ENCODE measurements around the gene ANKS3.

Gene ANKS3

DNA sequence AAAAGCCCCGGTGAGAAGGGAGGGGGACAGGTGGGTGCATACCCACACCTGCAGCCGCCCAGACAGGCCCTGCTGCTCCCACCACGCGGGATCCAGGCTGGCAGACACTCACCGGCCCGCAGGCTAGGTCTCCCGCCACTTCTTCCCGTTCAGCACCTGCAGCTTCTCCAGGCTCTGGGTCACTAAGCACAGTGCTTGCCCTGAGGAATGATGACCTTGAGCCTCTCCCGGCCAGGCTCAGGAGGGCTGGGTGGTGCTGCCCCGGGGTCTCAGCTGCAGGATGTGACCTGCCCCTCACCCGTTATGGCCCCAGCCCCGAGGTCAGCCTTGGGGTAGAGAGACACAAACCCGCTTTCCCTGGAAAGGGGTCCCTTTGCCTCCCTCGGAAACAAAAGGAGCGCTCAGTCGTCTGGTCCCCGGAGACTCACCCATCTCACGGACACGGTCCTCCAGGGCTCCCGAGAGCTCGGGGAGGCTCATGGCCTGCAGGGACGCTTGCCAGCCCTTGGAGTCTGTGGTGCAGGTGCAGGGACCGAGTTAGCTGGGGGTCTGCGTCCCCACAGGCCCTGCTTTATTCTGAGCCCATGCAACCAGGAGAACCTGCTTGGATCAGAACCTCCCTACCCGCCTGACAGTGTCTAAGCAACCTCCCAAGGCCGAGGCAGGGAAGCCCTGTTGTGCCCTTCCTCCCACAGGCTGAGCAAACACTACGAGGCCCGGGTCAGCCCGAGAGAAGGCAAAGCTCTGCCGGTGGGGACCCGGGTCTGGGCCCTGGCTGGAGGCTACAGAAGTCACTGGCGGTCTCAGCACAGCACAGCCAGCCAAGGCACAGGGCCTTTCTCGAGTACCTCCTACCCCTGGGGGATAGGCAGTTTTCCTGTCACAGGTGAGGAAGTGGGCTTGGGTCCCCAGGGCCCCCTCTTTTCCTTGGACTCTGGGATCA lies 36.9 kb downstream of the ANKS3 start:
- Mint-ChIP-seq H3K36me3 (peaks cover 14% of the 10 kb centered on the region), H3K4me3 (no peak overlapping the region), H3K27me3 (no peaks in the 10 kb centered on the region), H3K27ac (peak overlapping the region; percentile 27), H3K9me3 (no peaks in the 10 kb centered on the region), H3K4me1 (peaks cover 22% of the 10 kb centered on the region)
- ATAC-seq = no peak

DNA sequence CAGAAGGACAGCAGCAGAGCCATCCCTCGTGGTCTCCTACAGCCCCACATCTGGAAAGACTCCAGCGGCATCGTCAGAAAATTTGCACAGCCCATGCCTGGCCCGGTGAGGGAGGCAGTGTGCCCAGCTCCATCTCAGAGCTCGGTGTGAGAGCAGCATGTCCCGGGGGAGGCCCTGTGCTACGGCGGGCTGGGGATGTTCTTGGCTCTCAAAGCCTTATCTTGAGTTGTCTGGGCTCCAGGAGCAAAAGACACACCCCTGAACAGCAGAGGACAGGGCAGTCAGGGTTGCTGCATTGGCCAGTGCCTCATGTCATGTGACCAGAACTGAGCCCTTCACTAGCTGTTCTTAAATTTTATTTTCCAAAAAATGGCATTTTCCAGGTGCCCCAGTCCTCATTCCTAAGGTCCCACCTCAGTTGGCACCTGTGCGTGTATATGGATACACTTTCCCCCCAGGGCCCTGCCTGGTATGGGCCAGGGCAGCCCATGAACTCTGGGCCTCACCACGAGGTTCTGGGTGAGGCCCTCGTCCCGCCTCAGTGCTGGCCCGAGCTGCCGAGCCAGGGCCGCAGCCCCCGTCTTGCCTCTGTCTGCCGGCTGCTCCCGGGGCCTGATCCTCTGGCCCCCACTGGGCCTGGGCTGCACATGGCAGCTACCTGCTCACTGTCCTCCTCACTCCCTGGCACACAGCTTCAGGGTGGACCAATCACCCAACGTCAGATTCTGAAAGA lies 37.7 kb downstream of the ANKS3 start:
- Mint-ChIP-seq H3K4me3 (no peak overlapping the region), H3K27me3 (no peaks in the 10 kb centered on the region), H3K9me3 (no peaks in the 10 kb centered on the region), H3K36me3 (peaks cover 11% of the 10 kb centered on the region), H3K27ac (peak overlapping the region; percentile 27), H3K4me1 (peaks cover 27% of the 10 kb centered on the region)
- ATAC-seq = no peak

DNA sequence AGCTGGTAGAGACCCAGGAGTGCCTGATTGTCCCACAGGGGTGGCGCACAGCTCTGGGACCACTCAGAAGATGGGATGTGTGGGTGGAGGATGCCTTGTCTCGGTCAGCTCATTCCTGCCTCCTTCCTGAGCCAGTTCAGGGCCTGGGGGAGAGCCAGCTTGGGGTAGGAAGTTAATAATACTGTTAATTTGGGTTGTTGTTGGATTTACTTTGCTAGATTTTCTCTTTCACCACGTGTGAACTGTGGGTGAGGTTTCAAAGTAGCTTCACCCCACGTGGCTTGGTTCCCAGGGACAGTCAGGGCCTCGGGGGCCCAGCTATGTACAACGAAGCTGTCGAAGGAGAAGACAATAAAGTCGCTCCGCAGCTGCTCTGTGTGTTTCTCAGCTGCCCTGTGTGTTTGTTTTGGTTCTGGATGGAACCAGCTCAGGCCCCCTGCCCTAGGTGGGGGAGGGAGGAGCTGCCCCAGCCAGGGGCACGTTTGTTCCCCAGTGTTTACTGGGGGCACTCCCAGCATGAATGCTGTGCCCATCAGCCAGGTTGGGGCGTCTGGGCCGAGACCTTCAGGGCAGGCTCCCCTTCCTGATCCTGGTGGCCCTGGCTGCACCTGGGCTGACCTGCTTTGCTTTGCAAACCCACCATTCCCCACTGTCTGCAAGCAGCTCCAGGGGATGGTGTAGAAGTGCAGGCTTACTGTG lies 38.4 kb downstream of the ANKS3 start:
- peak overlapping the region; percentile 64 for H3K4me3 Mint-ChIP-seq
- no peak for ATAC-seq
- peaks cover 11% of the 10 kb centered on the region for H3K36me3 Mint-ChIP-seq
- H3K9me3 Mint-ChIP-seq = no peaks in the 10 kb centered on the region
- H3K4me1 Mint-ChIP-seq = peaks cover 32% of the 10 kb centered on the region
- H3K27ac Mint-ChIP-seq = no peak overlapping the region
- no peaks in the 10 kb centered on the region for H3K27me3 Mint-ChIP-seq

DNA sequence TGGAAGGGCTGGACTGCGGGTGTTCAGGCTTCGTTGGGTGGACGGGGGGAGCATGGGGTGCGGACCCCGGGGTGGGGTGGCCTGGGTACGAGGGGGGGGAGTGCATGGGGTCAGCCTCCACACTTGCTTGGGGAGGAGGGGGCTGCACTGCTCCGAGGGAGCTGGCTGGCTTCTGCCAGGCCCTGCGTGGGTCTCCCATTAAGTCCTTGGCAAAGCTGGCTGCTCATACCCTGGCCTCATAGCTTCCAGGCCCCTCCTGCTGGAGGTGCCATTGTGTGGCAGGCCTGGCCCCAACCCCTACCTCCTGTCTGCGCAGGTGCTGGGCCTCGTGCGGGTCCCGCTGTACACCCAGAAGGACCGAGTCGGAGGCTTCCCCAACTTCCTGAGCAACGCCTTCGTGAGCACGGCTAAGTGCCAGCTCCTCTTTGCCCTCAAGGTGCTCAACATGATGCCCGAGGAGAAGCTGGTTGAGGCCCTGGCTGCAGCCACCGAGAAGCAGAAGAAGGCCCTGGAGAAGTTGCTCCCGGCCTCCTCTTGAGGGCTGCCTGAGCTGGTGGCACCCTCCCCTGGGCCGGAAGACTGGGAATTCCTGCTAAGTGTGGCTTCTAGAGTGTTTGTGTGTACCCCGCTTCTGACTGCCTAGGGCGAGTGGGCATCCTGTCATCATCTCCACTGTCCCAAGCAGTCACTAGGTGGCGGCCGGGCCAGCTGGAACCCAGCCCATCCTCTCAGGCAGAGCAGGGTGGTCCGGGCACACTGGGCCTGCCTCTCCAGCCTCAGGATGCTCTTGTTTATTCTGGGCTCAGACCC lies 39.2 kb downstream of the ANKS3 start:
- H3K4me1 Mint-ChIP-seq = peaks cover 32% of the 10 kb centered on the region
- no peaks in the 10 kb centered on the region for H3K9me3 Mint-ChIP-seq
- no peak for ATAC-seq
- H3K4me3 Mint-ChIP-seq = peak overlapping the region; percentile 88
- H3K27me3 Mint-ChIP-seq = no peaks in the 10 kb centered on the region
- H3K27ac Mint-ChIP-seq = peak overlapping the region; percentile 84
- peaks cover 9% of the 10 kb centered on the region for H3K36me3 Mint-ChIP-seq

DNA sequence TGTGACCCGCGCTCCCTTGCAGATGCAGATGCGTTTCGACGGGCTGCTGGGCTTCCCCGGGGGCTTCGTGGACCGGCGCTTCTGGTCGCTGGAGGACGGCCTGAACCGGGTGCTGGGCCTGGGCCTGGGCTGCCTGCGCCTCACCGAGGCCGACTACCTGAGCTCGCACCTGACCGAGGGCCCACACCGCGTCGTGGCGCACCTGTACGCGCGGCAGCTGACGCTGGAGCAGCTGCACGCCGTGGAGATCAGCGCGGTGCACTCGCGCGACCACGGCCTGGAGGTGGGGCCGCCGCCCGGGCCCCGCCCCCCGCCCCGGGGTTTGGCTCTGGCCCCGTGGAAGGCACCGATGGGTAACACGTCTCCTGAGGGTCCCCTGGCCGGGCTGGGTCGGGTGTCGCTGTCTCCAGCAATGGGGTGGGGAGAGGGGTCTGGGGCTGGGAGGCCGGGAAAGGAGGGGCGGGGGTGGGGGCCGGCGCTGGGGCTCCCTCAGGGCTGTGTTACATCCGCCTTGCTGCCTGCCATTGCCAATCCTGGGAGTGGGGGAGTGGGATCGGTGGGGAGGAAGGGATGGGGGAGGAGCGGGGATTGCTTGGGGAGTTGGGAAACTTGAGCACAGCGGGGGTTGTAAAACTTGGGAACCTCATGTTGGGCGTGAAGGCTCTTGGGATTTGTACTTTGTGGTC lies 40.0 kb downstream of the ANKS3 start:
- H3K4me3 Mint-ChIP-seq = peak overlapping the region; percentile 88
- H3K9me3 Mint-ChIP-seq = no peaks in the 10 kb centered on the region
- no peaks in the 10 kb centered on the region for H3K27me3 Mint-ChIP-seq
- peaks cover 32% of the 10 kb centered on the region for H3K4me1 Mint-ChIP-seq
- ATAC-seq = peak; percentile 55
- H3K36me3 Mint-ChIP-seq = peaks cover 3% of the 10 kb centered on the region
- H3K27ac Mint-ChIP-seq = peak overlapping the region; percentile 84

DNA sequence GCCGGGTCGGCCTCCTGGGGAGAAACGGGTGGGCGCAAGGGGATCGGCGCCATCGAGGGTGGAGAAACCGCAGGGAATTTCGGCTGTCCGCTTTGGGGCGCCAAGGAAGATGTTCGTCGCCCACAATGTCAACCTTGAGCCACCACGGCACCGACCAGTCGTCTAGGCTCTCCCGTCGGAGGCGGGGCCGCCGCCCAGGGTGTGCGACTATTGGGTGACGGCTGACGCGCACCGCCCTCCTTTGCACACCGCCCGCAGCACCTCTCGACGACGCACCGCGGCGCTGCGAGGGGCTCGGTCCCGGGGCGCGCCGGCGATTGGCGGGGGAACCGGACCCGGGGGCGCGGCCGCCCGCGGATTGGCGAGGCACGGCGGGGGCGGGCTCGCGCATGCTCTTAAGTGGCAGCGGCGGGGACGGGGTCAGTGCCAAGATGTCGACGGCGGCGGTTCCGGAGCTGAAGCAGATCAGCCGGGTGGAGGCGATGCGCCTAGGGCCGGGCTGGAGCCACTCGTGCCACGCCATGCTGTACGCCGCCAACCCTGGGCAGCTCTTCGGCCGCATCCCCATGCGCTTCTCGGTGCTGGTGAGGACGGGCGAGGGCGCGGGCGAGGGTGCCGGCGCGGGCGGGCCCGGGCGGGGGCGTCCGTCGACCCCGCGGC lies 40.6 kb downstream of the ANKS3 start, which contains the start of gene NUDT16L1:
TSS of gene NUDT16L1 (plus strand) at position 267 of the 660 bp plus-strand sequence. CDS start at position 432, 165 bp downstream.
- Mint-ChIP-seq H3K9me3 (no peaks in the 10 kb centered on the region), H3K27me3 (no peaks in the 10 kb centered on the region), H3K4me1 (peaks cover 32% of the 10 kb centered on the region), H3K4me3 (peak within 1 kb of the TSS; percentile 88), H3K27ac (peak within 1 kb of the TSS; percentile 84), H3K36me3 (peaks cover 7% of the 10 kb centered on the region)
- ATAC-seq = peak; percentile 97

DNA sequence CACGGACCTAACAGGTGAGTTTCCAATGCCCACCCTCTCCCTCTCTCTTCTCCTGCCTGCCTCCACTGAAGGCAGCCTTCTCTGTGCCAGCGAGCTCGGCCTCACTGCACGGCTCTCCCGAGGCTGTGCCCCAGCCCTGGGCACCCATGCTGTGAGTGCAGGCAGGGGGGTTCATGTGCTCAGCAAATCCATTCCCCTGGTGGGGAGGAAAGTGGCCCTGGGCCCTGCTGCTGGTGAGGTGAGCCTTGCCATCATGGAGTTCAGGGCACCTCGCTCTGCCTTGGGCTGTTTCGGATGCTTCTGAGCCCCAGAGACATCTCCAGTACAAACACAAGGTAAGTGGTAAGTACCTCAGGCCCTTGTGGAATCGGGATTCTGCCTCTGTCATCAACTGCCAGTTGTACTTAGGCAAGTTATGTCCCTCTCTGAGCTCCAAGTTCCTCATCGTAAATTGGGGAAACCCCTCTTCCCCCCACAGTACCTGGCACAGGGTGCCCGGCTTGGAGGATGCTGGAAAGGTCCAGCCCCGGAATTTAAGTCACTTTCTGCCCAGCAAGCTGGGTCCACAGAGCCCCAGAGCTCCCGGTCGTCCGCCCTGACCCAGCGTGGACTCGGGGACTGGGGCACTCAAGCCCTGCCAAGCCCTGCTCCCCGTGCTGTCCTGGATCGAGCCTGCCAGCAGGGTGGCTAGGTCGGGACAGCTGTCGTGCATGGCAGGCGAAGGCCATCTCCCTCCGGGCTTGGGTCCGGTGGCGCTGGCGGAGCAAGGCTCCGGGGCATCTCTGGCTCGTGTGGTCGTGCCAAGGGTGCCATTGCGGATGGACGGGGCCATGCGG lies 41.4 kb downstream of the ANKS3 start:
- Mint-ChIP-seq H3K27ac (peak overlapping the region; percentile 84), H3K27me3 (no peaks in the 10 kb centered on the region), H3K4me1 (peaks cover 32% of the 10 kb centered on the region), H3K4me3 (peak overlapping the region; percentile 88), H3K9me3 (no peaks in the 10 kb centered on the region), H3K36me3 (peaks cover 9% of the 10 kb centered on the region)
- ATAC-seq = peak; percentile 7

DNA sequence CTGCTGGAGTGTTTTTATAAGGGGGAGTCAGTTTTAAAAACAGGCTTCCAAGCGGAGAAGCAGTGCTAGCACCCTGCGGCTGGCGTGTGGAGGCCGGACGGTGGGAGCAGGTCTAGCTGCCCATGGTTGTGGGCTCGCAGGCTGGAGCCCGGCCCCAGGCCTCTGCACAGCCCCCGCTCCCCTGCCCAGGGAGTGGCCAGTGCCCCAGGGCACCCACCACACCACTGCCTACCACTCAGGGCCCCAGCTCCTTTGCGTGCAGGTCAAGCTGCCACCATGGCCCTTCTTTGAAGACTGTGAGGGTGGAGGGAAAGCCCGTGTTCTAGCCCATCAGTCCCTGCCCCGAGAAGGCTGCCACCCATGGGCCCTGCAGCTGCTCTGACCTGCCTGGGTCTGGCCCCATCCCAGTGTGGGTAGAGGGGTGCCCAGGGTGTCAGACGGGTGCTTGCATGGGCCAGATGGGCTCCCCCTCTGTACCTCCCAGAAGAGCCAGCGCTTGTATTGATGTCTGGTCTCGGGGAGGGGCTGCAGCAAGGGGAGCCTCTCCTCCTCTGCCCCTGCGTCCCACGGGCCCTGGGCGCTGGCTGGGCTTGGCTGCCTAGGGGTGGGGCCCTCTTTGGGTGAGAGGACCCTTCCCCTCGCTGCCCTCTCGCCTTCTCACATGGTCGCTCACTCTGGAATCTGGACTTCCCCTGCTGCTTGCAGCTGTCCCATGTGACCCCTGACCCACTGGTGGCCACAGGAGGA lies 42.2 kb downstream of the ANKS3 start:
- H3K4me1 Mint-ChIP-seq = peaks cover 32% of the 10 kb centered on the region

DNA sequence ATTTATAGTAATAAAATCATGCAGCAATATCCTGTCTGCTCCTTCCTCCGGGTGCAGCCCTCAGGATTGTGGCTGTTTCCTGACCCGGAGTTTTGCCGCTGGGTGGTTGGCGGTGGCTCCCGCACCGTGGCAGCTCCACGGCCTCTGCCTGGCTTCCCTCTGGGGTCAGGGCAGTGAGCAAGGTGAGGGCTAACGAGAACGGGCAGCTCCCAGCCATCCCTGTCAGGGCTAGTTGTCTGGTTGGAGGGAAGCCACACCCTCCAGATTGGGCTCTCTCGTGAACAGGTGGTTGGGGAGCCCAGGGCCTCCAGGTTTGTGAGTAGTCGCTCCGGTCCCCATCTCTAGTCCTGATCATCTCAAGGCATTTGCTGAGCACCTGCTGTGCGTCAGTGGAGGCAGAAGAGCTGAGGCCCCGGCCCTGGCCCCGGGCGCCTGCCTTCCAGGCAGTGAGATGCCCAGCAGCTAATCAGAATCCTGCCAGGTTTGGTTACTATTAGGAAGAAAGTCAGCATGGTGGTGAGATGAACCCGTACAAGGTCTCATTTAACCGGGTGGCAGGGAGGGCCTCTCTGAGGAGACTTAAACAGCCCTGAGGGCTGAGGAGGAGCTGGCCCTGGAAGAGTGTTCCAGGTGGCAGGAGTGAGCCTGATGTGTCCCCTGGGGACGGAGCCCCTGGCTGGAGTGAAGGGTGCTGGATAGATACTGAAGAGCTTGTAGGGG lies 43.0 kb downstream of the ANKS3 start:
- Mint-ChIP-seq H3K27ac (no peak overlapping the region), H3K36me3 (peaks cover 25% of the 10 kb centered on the region), H3K27me3 (no peaks in the 10 kb centered on the region), H3K4me3 (peak overlapping the region; percentile 40), H3K9me3 (no peaks in the 10 kb centered on the region), H3K4me1 (peaks cover 32% of the 10 kb centered on the region)
- ATAC-seq = no peak

More for the DNA sequence above, 42.2 kb downstream of the ANKS3 start:
- Mint-ChIP-seq H3K36me3 (peaks cover 18% of the 10 kb centered on the region), H3K9me3 (no peaks in the 10 kb centered on the region), H3K4me3 (peak overlapping the region; percentile 88), H3K27ac (peak overlapping the region; percentile 84), H3K27me3 (no peaks in the 10 kb centered on the region)
- ATAC-seq = no peak

DNA sequence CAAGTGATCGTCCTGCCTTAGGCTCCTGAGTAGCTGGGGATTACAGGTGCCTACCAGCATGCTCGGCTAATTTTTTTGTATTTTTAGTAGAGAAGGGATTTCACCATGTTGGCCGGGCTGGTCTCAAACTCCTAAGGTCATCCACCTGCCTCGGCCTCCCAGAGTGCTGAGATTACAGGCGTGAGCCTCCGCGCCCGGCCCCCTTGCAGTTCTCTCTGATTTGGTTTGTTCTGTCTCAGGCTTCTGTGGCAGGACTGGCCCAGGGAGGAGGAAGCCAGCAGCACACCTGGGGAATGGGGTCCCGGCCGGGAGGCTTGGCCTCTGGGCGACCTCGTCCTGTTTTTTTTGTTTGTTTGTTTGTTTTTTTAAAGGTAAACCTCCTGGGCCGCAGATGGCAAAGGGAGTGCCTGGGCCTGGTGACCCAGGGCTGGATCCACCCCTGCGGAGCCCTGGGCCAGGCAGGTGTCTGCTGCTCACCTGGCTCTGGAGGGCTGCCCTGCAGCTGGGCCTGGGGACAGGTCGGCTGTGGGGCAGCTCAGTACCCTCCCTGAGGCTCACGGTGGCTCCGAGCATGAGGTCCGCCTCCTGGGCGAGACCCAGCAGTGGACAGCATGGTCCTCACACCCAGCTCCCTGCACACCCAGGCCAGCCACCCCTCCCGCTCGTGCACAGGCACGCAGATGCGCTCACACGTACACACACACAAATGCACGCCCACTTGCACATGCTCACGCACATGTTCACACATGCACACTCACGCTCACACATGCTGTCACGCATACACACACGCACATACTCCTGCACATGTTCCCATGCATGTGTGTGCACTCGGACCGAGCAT lies 44.0 kb downstream of the ANKS3 start:
- Mint-ChIP-seq H3K27ac (no peak overlapping the region), H3K4me3 (no peak overlapping the region)

DNA sequence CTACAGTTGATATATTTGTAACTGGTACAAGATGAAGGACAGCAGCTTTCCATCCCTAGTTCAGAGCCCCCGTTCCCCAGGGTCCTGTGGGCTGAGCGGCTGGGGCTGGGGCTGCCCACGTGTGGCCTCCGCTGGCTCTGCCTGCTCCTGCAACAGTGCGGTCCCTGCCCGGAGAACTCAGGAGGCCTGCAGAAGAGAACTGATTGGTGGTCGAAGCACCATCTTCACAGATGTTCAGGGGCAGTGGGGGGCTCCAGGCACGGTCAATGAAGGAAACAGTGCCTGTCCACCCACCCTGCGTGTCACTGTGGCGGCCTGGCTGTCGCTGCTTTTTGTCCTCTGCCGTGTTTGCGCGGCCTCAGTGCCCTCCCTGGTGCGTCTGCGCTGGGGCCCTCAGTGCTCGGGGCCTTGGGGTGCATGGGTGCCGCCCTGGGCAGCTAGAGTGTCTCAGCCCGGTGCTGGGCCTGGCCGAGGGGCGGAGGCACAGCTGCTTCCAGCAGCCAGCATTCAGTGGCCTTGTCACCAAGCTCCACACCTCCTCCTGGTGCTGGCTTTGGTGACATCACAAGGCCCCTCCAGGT lies 44.9 kb downstream of the ANKS3 start:
- no peak for ATAC-seq
- no peaks in the 10 kb centered on the region for H3K27me3 Mint-ChIP-seq
- H3K27ac Mint-ChIP-seq = no peak overlapping the region
- peaks cover 19% of the 10 kb centered on the region for H3K4me1 Mint-ChIP-seq
- H3K4me3 Mint-ChIP-seq = no peak overlapping the region
- peaks cover 33% of the 10 kb centered on the region for H3K36me3 Mint-ChIP-seq
- H3K9me3 Mint-ChIP-seq = no peaks in the 10 kb centered on the region

More for the DNA sequence above, 44.0 kb downstream of the ANKS3 start:
- ATAC-seq = no peak
- no peaks in the 10 kb centered on the region for H3K9me3 Mint-ChIP-seq
- no peaks in the 10 kb centered on the region for H3K27me3 Mint-ChIP-seq
- peaks cover 29% of the 10 kb centered on the region for H3K36me3 Mint-ChIP-seq
- peaks cover 25% of the 10 kb centered on the region for H3K4me1 Mint-ChIP-seq

Measured in stimulated activated memory B cell treated with anti-CD40 and anti-IgM and Interleukin-4, amounts not matched to agents 10 μg/mL and 1 μg/mL and 100 μg/mL, for 72 hours (primary cell).